ENCODE results near the gene ENDOV. TPM values are rescaled to one million over a fixed set of nuclear protein-coding genes. Genes with fewer than 3 reads are reported as not detected.

Gene ENDOV
- total and polyA plus RNA-seq, 2 experiments from 2014 or later: 21.2 to 33.8 TPM

DNA sequence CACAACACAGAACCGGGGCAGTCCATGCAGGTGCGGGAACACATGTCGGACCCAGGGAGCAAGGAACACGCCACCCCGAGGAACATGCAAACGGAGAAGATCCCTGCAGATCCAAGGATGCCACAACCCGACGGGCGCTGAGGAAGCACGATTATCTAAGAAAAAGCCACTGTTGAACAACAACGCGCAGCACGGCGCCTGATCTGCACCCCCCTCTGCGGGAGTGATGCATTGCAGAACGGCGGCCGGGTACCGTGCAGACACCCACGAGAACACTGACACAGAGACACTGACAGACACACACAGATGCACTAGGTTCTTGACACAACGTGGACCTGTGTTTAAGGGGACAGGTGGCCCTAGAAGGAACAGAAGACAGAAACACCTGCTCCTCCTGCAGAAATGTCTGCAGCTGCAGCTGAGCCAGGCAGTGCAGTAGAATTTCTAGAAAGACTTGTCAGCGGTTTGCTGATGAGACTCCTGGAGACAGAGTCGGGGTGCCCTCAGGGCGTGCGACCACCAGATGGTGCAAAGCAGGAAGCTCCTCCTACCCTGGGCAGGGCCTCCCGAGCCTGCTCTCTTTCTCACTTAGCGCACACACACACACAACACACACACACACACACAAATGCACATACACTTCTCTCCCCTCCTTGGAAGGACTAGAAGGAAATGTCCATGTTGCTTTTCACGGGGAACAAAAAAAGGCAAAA lies 54.0 kb downstream of the ENDOV start:
- no peaks in the 10 kb centered on the region for H3K36me3 ChIP-seq (replicated peaks; ENCODE audit: insufficient read depth, low read depth)
- no peak overlapping the region for H2AFZ ChIP-seq
- no peaks in the 10 kb centered on the region for H3K4me1 ChIP-seq (ENCODE audit: insufficient read depth)
- H3K9me2 ChIP-seq (replicated peaks; ENCODE audit: insufficient read depth): no peaks in the 10 kb centered on the region
- TF ChIP-seq EZH2 (IDR thresholded peaks at IDR 0.05; ENCODE audit: borderline replicate concordance) (no peak), EZH2phosphoT487 (IDR thresholded peaks at IDR 0.05; ENCODE audit: low read depth, severe bottlenecking, unreplicated experiment) (no peak)
- TF ChIP-seq, protein P1, sequence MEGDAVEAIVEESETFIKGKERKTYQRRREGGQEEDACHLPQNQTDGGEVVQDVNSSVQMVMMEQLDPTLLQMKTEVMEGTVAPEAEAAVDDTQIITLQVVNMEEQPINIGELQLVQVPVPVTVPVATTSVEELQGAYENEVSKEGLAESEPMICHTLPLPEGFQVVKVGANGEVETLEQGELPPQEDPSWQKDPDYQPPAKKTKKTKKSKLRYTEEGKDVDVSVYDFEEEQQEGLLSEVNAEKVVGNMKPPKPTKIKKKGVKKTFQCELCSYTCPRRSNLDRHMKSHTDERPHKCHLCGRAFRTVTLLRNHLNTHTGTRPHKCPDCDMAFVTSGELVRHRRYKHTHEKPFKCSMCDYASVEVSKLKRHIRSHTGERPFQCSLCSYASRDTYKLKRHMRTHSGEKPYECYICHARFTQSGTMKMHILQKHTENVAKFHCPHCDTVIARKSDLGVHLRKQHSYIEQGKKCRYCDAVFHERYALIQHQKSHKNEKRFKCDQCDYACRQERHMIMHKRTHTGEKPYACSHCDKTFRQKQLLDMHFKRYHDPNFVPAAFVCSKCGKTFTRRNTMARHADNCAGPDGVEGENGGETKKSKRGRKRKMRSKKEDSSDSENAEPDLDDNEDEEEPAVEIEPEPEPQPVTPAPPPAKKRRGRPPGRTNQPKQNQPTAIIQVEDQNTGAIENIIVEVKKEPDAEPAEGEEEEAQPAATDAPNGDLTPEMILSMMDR (IDR thresholded peaks at IDR 0.05; ENCODE audit: poor library complexity): no peak
- 84% methylated on average over 27 of the region's 28 CpGs for WGBS (ENCODE audit: low lambda C conversion rate, missing lambda C conversion rate)
- H3K4me3 ChIP-seq: no peak overlapping the region
- no peaks in the 10 kb centered on the region for H4K20me1 ChIP-seq (ENCODE audit: insufficient read depth, poor library complexity, severe bottlenecking)
- H3K4me2 ChIP-seq: no peak overlapping the region
- peaks cover 75% of the 10 kb centered on the region for H3K27me3 ChIP-seq
- no peaks in the 10 kb centered on the region for H3K79me2 ChIP-seq
- no peaks in the 10 kb centered on the region for H3K9me3 ChIP-seq (ENCODE audit: low read depth)
- H3K27ac ChIP-seq: no peak overlapping the region
- DNase-seq (ENCODE audit: low spot score): no peak

DNA sequence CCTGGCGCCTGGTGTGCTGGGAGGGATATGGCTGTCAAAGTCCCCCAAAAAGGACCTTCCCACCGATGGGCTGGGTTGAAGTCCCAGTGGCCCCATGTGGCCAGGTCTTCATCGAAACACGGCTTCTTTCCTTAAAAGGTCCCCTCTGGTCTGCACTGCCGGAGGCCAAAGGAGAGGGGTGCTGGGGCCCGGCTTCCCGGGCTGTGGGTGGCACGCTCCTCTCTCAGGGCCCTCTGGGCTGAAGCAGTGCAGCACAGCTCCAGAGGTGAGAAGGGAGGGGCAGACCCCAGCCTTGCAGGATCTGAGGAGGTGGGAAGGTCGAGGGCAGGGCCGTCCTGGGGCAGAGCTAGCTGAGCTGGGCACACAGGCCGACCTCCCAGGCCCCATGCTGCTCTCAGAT lies 54.7 kb downstream of the ENDOV start:
- 90% methylated on average over 11 of the region's 11 CpGs for WGBS (ENCODE audit: low lambda C conversion rate, missing lambda C conversion rate)
- H3K27me3 ChIP-seq: peaks cover 82% of the 10 kb centered on the region

DNA sequence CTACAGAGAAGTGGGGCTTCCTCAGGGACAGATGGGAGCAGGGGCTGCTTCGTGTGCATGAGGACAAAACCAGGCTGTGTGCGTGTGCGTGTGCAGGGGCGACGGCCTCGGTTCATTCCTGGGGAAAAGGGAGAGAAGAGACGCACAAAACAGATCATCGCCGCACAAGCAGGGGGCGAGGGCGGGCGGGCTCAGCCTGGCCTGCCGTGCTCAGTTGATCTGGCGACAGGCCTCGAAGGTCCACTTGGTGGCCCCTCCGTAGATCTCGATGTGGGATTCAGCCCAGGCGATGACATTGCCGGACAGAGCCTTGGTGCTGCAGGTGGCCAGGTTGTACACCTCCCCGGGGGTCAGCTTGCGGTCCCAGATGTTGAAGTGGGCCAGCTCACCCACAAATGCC lies 55.6 kb downstream of the ENDOV start:
- no peaks in the 10 kb centered on the region for H3K9me2 ChIP-seq (replicated peaks; ENCODE audit: insufficient read depth)
- peaks cover 9% of the 10 kb centered on the region for H3K4me1 ChIP-seq (ENCODE audit: insufficient read depth)
- peaks cover 92% of the 10 kb centered on the region for H3K27me3 ChIP-seq
- H4K20me1 ChIP-seq (ENCODE audit: insufficient read depth, poor library complexity, severe bottlenecking): no peaks in the 10 kb centered on the region
- H3K36me3 ChIP-seq (replicated peaks; ENCODE audit: insufficient read depth, low read depth): no peaks in the 10 kb centered on the region
- H3K27ac ChIP-seq: no peak overlapping the region
- no peaks in the 10 kb centered on the region for H3K79me2 ChIP-seq
- TF ChIP-seq EZH2phosphoT487 (IDR thresholded peaks at IDR 0.05; ENCODE audit: low read depth, severe bottlenecking, unreplicated experiment): no peak
- TF ChIP-seq EZH2 (IDR thresholded peaks at IDR 0.05; ENCODE audit: borderline replicate concordance): no peak
- TF ChIP-seq, protein P1 (IDR thresholded peaks at IDR 0.05; ENCODE audit: poor library complexity): no peak
- H3K4me3 ChIP-seq: no peak overlapping the region
- H3K4me2 ChIP-seq: no peak overlapping the region
- DNase-seq (ENCODE audit: low spot score): no peak
- WGBS (ENCODE audit: low lambda C conversion rate, missing lambda C conversion rate): 85% methylated on average over 21 of the region's 21 CpGs
- H3K9me3 ChIP-seq (ENCODE audit: low read depth): no peaks in the 10 kb centered on the region
- H2AFZ ChIP-seq: no peak overlapping the region

More for the DNA sequence above, 54.7 kb downstream of the ENDOV start:
- no peak overlapping the region for H3K27ac ChIP-seq
- H3K4me3 ChIP-seq: no peak overlapping the region
- no peak for DNase-seq (ENCODE audit: low spot score)
- no peaks in the 10 kb centered on the region for H3K79me2 ChIP-seq
- TF ChIP-seq EZH2 (IDR thresholded peaks at IDR 0.05; ENCODE audit: borderline replicate concordance) (no peak), EZH2phosphoT487 (IDR thresholded peaks at IDR 0.05; ENCODE audit: low read depth, severe bottlenecking, unreplicated experiment) (no peak)
- TF ChIP-seq, protein P1 (IDR thresholded peaks at IDR 0.05; ENCODE audit: poor library complexity): no peak
- H3K9me3 ChIP-seq (ENCODE audit: low read depth): no peaks in the 10 kb centered on the region
- H3K9me2 ChIP-seq (replicated peaks; ENCODE audit: insufficient read depth): no peaks in the 10 kb centered on the region
- no peak overlapping the region for H2AFZ ChIP-seq
- peaks cover 3% of the 10 kb centered on the region for H3K4me1 ChIP-seq (ENCODE audit: insufficient read depth)
- no peaks in the 10 kb centered on the region for H3K36me3 ChIP-seq (replicated peaks; ENCODE audit: insufficient read depth, low read depth)
- no peaks in the 10 kb centered on the region for H4K20me1 ChIP-seq (ENCODE audit: insufficient read depth, poor library complexity, severe bottlenecking)
- no peak overlapping the region for H3K4me2 ChIP-seq

Data from hepatocyte (in vitro differentiated cells).